Measurements from ENCODE around the gene GFER. TPM values are rescaled to one million over a fixed set of nuclear protein-coding genes. Genes with fewer than 3 reads are reported as not detected.
A peak's percentile ranks its signal among the peaks of the same experiment; 100 is the strongest.

The GFER gene
- polyA plus RNA-seq, 3 donors: 8.1 to 22.7 (median 22.4) TPM

- H2AFZ ChIP-seq (ENCODE audit: insufficient read depth, low read depth, low read length, poor library complexity, severe bottlenecking): no peak overlapping the region
- H3K27me3 ChIP-seq (ENCODE audit: control insufficient read depth in 2 of 2, insufficient read depth in 2 of 2, low read length in 2 of 2): peaks cover 20 to 65% of the 10 kb centered on the region in 2 donors
- no peaks in the 10 kb centered on the region for H3K36me3 ChIP-seq (replicated peaks in 1 of 2; ENCODE audit: control insufficient read depth in 1 of 2, insufficient read depth in 2 of 2, low read length in 2 of 2)
- intact Hi-C loops (cut with micrococcal nuclease): loop anchor here in 1 of 2 donors (5.0 kb wide), 1 partner anchor 128 kb away; no protein-coding TSS in a partner anchor
- Mint-ChIP-seq H3K9me3 (peaks cover 3 to 18% (median 9%) of the 10 kb centered on the region in 7 donors), H3K36me3 (peaks cover 5 to 6% of the 10 kb centered on the region in 2 donors), H3K27ac (peak overlapping the region in 1 of 7 donors; percentile 68), H3K27me3 (ENCODE audit: low read depth in 3 of 3) (peaks cover 53 to 80% (median 72%) of the 10 kb centered on the region in 3 donors), H3K4me3 (peak overlapping the region in 1 of 2 donors; percentile 69), H3K4me1 (peaks cover 23% of the 10 kb centered on the region)
- WGBS (ENCODE audit: insufficient coverage): 83% methylated on average over 10 of the region's 12 CpGs
- no peak for TF ChIP-seq CTCF (IDR thresholded peaks at IDR 0.05)
- peaks cover 0 to 9% of the 10 kb centered on the region in 2 donors for H3K9me3 ChIP-seq (replicated peaks in 1 of 2; ENCODE audit: control insufficient read depth in 1 of 2, insufficient read depth in 1 of 2, low read length in 2 of 2)
- no peak overlapping the region for H3K4me3 ChIP-seq (replicated peaks in 1 of 3; ENCODE audit: low read depth in 2 of 3, low read length in 3 of 3)
- no peak for DNase-seq
- H3K9ac ChIP-seq (ENCODE audit: insufficient read depth, low read length, poor library complexity, severe bottlenecking): no peak overlapping the region
- peak overlapping the region; percentile 80 for H3K4me2 ChIP-seq (replicated peaks; ENCODE audit: extremely low read depth, low read length, poor library complexity, severe bottlenecking)
- H3K79me2 ChIP-seq (ENCODE audit: insufficient read depth, low read length): no peaks in the 10 kb centered on the region
- H3K4me1 ChIP-seq (ENCODE audit: control insufficient read depth in 1 of 2, insufficient read depth in 2 of 2, low read length in 2 of 2): peaks cover 15 to 32% of the 10 kb centered on the region in 2 donors
- H3K27ac ChIP-seq (ENCODE audit: low read depth in 1 of 2, low read length in 2 of 2): no peak overlapping the region
- H4K20me1 ChIP-seq (ENCODE audit: insufficient read depth, low read length): no peaks in the 10 kb centered on the region
Observed at GRCh38 chr16:2024032-2024420, 40.0 kb downstream of the GFER start.

- Histone ChIP-seq H3K4me3 (replicated peaks in 1 of 3; ENCODE audit: low read depth in 2 of 3, low read length in 3 of 3) (no peak overlapping the region), H3K4me2 (replicated peaks; ENCODE audit: extremely low read depth, low read length, poor library complexity, severe bottlenecking) (no peak overlapping the region), H2AFZ (ENCODE audit: insufficient read depth, low read depth, low read length, poor library complexity, severe bottlenecking) (no peak overlapping the region), H3K36me3 (replicated peaks in 1 of 2; ENCODE audit: control insufficient read depth in 1 of 2, insufficient read depth in 2 of 2, low read length in 2 of 2) (no peaks in the 10 kb centered on the region), H3K27ac (ENCODE audit: low read depth in 1 of 2, low read length in 2 of 2) (no peak overlapping the region), H4K20me1 (ENCODE audit: insufficient read depth, low read length) (no peaks in the 10 kb centered on the region), H3K9ac (ENCODE audit: insufficient read depth, low read length, poor library complexity, severe bottlenecking) (no peak overlapping the region), H3K79me2 (ENCODE audit: insufficient read depth, low read length) (no peaks in the 10 kb centered on the region), H3K9me3 (replicated peaks in 1 of 2; ENCODE audit: control insufficient read depth in 1 of 2, insufficient read depth in 1 of 2, low read length in 2 of 2) (peaks cover 0 to 9% of the 10 kb centered on the region in 2 donors), H3K4me1 (ENCODE audit: control insufficient read depth in 1 of 2, insufficient read depth in 2 of 2, low read length in 2 of 2) (peaks cover 15 to 26% of the 10 kb centered on the region in 2 donors), H3K27me3 (ENCODE audit: control insufficient read depth in 2 of 2, insufficient read depth in 2 of 2, low read length in 2 of 2) (peaks cover 11 to 56% of the 10 kb centered on the region in 2 donors)
- H3K36me3 Mint-ChIP-seq: peaks cover 5 to 6% of the 10 kb centered on the region in 2 donors
- H3K4me3 Mint-ChIP-seq: peak overlapping the region in 1 of 2 donors; percentile 78
- H3K9me3 Mint-ChIP-seq: peaks cover 3 to 16% (median 9%) of the 10 kb centered on the region in 7 donors
- TF ChIP-seq CTCF (IDR thresholded peaks at IDR 0.05): no peak
- H3K27me3 Mint-ChIP-seq (ENCODE audit: low read depth in 3 of 3): peaks cover 50 to 73% (median 67%) of the 10 kb centered on the region in 3 donors
- H3K27ac Mint-ChIP-seq: no peak overlapping the region
- H3K4me1 Mint-ChIP-seq: peaks cover 23% of the 10 kb centered on the region
- intact Hi-C loops (cut with micrococcal nuclease): loop anchor here in 1 of 2 donors (5.0 kb wide), 1 partner anchor 122 kb away; the partner anchor contains the start of gene RAB26
- WGBS (ENCODE audit: insufficient coverage): 91% methylated on average over 8 of the region's 14 CpGs
- DNase-seq: no peak
Observed at GRCh38 chr16:2025251-2025650, 41.3 kb downstream of the GFER start.
